ENCODE results near the gene CASTOR1.

Gene CASTOR1

DNA sequence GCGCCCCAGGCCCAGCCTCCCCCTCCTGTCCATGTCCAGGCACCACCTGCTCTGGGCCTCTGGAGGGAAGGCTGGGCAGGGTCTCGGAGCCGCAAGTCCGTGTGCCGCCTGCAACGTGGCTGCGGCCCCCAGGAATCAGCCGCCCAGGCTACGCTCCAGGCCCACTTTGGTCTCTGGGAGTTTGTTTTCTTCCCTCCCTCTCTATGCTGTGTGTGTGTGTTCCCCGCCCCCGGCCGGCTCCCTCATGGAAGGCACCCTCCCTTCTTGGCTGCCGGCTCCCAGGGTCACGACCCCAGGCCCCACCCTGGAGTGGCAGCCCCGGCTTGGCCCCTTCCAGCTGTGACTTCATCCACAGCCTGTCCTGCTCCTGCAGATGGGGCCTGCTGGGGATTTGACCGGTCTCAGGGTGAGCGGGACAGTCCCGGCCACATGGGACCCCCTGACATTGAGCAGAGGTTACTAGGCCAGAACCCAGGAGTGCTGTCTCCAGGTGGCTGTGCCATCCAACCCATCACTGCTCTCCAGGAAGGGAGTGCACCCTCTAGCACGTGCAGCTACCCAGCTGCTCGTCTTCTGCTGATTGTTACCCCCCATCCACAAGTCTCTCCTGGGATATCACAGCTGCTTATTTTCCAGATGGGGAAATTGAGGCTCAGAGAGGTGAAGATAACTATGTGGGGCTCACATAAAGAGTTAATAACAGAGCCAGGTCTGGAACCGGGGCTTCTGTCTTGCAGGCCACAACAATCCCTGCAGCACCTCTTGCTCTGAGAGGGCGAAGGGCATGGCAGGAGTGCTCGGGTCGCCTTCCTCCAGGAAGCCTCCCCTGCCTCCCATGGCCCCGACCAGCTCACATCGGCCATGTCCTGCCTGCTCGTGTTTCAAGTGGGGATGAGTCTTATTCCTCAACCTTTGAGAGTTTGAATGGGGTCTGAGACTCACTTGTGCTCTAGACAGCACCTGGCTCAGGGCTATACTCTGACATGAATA, 40.0 kb downstream of the CASTOR1 start:
- H3K4me3 ChIP-seq (ENCODE audit: low read depth, low read length): peak overlapping the region; percentile 18
- DNase-seq (ENCODE audit: low read depth): no peak

DNA sequence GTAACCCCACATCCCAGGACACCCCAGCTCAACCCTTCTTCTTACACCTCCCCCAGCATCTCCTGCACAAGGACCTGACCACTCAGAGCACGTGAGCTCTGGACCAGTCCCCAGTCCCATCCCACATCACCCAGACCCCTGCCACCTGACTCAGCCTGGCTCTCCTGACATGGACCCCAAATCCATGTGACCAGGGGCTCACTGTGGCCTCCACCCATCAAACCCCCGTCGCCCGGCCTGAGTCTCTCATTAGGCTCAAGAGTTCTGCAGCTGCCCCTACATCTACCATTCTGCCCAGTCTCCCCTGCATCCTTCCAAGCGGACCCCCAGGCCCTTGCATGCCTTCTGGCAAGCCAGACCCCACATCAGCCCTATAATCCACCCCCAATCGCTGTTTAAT, 40.8 kb downstream of the CASTOR1 start:
- H3K4me3 ChIP-seq (ENCODE audit: low read depth, low read length): peak overlapping the region; percentile 18
- no peak for DNase-seq (ENCODE audit: low read depth)

DNA sequence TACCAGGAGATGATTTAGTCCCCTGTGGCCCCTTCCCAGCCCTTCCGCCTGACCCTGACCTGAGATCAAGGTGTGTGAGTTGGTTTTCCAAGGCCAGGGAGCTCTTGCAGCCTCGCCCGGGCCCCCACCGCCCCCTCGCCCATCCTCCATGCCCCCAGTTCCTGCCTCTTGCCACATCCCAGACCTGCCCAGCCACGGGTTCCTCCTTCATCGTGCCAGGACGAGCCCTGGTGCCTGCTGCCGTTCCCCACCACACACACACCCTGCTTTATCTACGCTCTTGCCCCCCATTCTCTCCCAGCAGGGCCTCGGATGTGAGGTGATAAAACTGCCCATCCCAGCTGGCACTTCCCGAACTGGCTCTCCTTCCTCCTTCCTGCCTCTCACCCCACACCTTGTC, 41.3 kb downstream of the CASTOR1 start:
- DNase-seq (ENCODE audit: low read depth): no peak
- no peak overlapping the region for H3K4me3 ChIP-seq (ENCODE audit: low read depth, low read length)

DNA sequence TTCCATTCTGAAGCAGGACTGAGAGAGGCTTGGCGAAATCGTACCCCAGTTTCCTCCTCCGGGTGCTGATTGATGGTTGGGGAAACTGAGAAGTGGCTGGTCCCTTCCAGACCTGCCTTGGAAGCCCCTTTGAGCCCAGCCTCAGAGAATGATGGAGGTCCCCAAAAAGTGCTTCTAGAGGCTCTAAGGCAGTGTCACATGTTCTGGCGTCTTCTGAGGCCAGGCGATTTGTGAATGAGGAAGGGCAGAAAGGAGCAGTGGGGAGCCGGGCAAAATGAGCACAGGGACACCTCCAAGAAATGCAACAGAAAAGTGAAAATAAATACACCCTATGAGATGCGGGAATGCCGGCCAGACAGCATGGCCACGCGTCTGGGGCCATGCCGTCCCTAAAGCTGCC, 41.7 kb downstream of the CASTOR1 start:
- DNase-seq (ENCODE audit: low read depth): no peak
- no peak overlapping the region for H3K4me3 ChIP-seq (ENCODE audit: low read depth, low read length)

DNA sequence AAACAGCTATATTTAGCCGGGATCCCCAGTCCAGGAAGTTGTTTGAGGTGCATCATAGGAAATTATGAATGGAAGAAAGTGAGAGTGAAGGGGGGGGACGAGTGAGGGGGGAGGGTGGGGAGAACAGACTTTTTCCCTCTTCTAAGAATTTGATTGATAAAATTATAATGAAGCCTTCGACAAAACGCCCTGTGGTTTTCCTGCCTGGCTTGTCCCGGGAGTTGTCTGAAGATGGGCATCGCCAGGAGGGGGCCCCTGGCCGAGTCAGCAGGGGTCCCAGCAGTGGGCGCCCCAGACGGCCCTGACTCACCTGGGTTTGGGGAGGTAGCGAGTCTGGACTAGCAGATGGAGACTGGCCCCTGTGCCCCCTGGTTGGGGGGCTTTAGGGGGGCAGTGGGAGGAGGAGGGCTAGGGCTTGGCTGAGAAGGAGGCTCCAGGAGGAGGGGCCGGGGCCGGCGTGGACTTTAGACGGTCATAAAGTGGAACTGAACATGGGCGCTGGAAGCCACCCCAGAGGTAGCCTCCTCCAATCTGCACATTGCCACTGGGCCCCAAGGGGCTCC, 42.4 kb downstream of the CASTOR1 start:
- no peak for DNase-seq (ENCODE audit: low read depth)

DNA sequence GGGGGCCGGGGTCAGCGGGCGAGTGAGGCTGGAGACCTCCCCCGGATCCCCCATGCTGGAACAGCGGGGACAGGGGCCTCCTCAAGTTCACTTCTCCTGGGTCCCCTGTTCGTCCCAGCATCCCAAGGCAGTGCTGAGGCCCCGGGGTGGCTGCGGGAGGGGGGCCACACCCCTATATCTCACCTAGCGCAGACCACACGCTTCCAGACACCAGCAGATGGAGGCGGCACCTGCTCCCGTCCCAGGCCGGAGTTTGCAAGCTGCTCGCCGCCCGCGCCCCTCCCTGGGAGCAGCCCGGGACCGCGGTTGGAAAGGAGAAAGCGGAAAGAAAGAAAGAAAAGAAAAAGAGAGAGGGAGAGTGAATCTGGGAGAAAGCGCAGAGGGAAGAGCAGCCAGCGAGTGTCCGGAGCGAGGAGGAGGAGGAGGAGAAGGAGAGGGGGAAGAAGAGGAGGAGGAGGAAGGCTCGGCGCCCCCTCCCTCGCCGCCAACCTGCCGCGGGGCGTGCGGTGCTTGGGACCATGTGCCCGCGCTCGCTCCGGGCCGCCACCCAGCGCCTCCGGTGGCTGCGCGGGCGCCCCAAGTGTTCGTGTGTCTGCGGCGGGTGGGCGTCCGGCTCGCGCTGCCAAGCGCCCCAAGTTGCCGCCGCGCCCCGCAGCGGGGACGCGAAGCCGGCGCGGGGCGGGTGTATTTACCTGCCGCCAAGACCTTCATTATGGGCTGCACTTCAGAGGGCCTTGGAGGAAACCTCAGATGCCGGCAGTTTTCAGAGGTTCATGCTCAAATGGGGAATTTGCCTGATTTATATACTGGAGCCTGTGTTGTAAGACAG, 43.1 kb downstream of the CASTOR1 start, which contains the start of gene LIF:
TSS of gene LIF (minus strand) at position 775 of the 829 bp plus-strand sequence. CDS start at position 711, 64 bp downstream.
- peak within 1 kb of the TSS; percentile 67 for H3K4me3 ChIP-seq (ENCODE audit: low read depth, low read length)
- no peak for DNase-seq (ENCODE audit: low read depth)

More for the DNA sequence above, 42.4 kb downstream of the CASTOR1 start:
- peak overlapping the region; percentile 67 for H3K4me3 ChIP-seq (ENCODE audit: low read depth, low read length)

DNA sequence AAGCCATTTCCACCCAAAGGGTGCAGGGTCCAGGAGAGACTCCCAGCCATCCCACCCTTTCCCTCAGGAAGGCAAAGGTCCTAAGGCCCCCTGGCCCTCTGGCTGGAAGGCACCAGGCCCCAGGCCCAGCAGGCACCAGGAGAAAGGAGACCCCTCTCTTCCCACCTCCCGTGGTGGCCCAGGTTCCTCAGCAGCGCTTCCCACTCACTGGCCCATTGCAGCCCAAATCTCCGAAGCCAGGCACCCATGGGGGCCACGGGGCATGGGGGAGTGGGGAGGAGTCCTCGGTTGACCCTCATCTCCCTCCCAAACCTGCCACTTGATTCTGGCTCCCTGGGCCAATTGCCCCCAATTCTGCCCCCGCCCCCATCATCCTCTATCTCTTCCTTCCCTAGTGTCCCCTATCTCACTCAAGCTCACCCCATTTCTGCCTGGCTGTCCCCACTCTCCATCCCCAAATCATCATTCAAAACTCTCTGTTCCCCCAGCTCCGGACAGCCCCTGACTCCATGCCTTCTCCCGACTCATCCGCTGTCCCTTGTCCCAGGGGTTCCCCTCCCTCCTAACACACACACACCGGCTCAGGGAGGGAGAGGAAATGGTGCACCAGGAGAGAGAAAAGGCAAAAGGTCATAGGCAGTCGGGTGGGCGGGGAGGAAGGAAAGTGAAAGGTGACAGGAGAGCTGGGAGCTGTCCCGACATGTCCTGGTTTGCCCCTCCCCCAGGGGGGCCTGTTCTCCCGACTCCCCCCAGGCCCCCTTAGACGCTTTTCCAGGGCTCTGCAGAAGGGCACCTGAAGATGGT, 43.9 kb downstream of the CASTOR1 start:
- DNase-seq (ENCODE audit: low read depth): no peak
- H3K4me3 ChIP-seq (ENCODE audit: low read depth, low read length): peak overlapping the region; percentile 67

- DNase-seq (ENCODE audit: low read depth): no peak
- H3K4me3 ChIP-seq (ENCODE audit: low read depth, low read length): peak overlapping the region; percentile 67
Observed at GRCh38 chr22:30244641-30245040, 44.7 kb downstream of the CASTOR1 start.

DNA sequence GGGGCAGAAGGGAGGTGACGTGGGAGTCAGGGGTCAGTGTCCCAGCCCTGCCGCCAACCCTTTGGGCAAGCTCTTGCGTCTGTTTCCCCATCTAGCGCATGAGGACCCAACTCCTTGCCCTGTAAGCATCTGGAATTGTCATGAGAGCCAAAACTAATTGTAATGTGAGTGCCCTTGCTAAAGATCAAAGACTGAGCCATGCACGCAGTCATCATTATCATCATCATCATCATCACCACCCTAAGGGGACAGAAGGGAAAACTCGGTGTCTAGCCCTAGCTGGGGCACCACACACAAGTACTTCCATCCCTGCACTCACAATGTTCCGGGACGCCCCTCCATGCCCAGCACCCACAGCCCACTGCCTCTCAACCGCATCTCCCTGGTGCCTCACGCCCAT, 45.2 kb downstream of the CASTOR1 start:
- DNase-seq (ENCODE audit: low read depth): no peak

DNA sequence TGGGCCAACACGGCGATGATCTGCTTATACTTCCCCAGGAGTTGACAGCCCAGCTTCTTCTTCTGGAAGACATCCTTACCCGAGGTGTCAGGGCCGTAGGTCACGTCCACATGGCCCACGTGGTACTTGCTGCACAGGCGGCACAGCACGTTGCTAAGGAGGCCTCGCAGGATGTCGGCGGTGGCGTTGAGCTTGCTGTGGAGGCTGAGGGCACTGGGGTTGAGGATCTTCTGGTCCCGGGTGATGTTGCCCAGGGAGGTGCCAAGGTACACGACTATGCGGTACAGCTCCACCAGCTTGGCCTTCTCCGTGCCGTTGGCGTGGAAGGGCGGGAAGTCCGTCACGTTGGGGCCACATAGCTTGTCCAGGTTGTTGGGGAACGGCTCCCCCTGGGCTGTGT, 45.6 kb downstream of the CASTOR1 start:
- DNase-seq (ENCODE audit: low read depth): no peak

More for the DNA sequence above, 45.2 kb downstream of the CASTOR1 start:
- H3K4me3 ChIP-seq (ENCODE audit: low read depth, low read length): no peak overlapping the region

GRCh38 chr22:30241576-30242371, 47.5 kb downstream of the CASTOR1 start:
- no peak overlapping the region for H3K4me3 ChIP-seq (ENCODE audit: low read depth, low read length)
- no peak for DNase-seq (ENCODE audit: low read depth)

More for the DNA sequence above, 45.6 kb downstream of the CASTOR1 start:
- H3K4me3 ChIP-seq (ENCODE audit: low read depth, low read length): no peak overlapping the region

- no peak for DNase-seq (ENCODE audit: low read depth)
- H3K4me3 ChIP-seq (ENCODE audit: low read depth, low read length): no peak overlapping the region
Observed at GRCh38 chr22:30240541-30241417, 48.5 kb downstream of the CASTOR1 start.

DNA sequence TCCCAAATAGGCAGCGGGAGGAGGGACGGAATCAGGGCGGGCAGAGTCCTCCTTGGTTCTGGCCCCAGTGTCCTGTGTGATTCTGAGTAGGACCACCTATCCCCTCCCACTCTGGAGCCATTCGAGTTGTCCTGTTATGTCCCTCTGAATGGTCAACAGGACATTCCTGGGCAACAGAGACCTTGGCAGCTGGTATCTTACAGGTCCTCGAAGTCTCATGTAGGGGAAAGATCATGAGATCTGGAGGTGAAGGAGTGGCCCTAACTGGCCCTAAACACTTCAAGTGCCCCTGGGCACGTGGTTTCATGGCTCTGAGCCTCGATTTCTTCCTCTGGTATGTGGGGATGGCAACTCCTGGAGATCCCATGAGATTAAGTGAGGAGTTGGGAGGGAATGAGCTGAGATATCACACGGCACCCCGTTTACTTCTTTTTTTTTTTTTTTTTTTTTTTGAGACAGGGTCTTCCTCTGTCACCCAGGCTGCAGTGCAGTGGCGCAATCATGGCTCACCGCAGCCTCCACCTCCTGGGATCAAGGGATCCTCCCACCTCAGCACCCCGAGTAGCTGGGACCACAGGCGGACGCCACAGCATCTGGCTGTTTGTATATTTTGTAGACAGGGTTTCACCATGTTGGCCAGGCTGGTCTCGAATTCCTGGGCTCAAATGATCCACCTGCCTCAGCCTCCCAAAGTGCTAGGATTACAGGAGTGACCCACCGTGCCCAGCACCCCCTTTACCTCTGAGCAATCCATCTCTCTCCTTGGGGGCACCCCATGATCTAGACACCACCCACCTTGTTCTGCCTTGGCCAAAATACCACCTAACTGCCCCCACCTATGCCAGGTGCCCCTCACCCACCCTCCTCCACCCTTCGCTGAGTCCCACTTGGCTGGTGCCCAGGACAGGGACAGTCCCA, 49.6 kb downstream of the CASTOR1 start:
- H3K4me3 ChIP-seq (ENCODE audit: low read depth, low read length): no peak overlapping the region
- DNase-seq (ENCODE audit: low read depth): no peak

DNA sequence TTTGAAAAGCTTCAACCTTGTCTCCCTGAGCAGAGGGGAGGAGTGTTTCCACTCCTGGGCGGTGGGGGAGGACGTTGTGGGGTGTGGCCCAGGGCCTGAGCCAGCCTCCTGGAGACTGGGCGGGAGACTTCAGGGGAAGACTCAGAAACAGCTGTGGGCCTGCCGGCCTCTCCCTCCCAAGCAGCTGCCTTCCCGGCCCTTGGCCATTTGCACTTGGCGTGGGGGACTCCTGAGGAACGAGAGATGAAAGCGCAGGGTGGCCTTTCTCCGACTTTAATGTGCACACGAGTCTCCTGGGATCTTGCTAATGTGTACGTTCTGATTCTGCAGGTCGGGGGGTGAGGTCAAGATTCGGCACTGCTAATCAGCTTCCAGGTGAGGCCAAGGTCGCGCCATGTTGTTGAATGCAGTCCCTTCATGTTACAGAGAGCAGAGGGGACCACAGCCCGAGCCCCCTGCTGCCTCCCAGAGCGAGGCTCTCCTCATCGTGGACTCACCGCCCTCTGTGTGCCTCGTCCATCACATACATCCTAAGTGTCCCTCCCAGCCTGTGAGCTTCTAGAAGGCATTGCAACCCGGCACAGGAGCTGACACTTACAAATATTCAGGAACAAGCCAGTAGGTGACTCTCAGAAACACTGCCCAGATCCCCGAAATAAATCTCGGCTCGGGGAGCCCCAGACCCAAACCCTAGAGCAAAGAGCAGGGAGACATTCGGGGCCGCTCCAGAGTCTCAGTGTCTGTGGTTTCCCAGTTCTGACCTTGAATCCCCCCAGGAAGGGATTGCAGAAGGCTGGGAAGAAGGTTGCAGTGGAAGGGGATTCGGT, 50.4 kb downstream of the CASTOR1 start:
- DNase-seq (ENCODE audit: low read depth): peak; percentile 54

GRCh38 chr22:30238136-30238535, 51.2 kb downstream of the CASTOR1 start:
- no peak for DNase-seq (ENCODE audit: low read depth)

More for the DNA sequence above, 50.4 kb downstream of the CASTOR1 start:
- H3K4me3 ChIP-seq (ENCODE audit: low read depth, low read length): no peak overlapping the region

More at GRCh38 chr22:30238136-30238535, 51.2 kb downstream of the CASTOR1 start:
- no peak overlapping the region for H3K4me3 ChIP-seq (ENCODE audit: low read depth, low read length)

Data from skeletal muscle cell (primary cell).